HepG2 (cell line): ENCODE results near the gene DTYMK. TPM values are rescaled to one million over a fixed set of nuclear protein-coding genes. Genes with fewer than 3 reads are reported as not detected.

Experiments
- BHLHE40 ChIP-seq: IDR thresholded peaks from 2 replicates; pipeline ENCODE4 v1.6.1; 2011; ENCODE audit warnings: low read length, improper control_type of control experiment
- MXI1 ChIP-seq: IDR thresholded peaks from 3 replicates; pipeline ENCODE4 v1.6.1; 2012; ENCODE audit warnings: low read depth, low read length, inconsistent platforms, borderline replicate concordance
- PHF20 ChIP-seq: sonication (generic); formaldehyde crosslinking; IDR thresholded peaks from 2 replicates; pipeline ENCODE4 v1.5.0; 2020; ENCODE audit warnings: mild to moderate bottlenecking, missing genetic modification reagents
- RAD51 ChIP-seq: fragments of 450-650 bp; IDR thresholded peaks from 2 replicates; pipeline ENCODE4 v1.6.1; 2016; ENCODE audit warnings: borderline replicate concordance
- RBFOX2 ChIP-seq: fragments of 200-400 bp; formaldehyde crosslinking; IDR thresholded peaks from 2 replicates; pipeline ENCODE4 v1.6.1; 2017; ENCODE audit warnings: low read depth, mild to moderate bottlenecking, low read length
- SKI ChIP-seq: fragments of 450-650 bp; IDR thresholded peaks from one replicate; pipeline ENCODE4 v1.6.1; 2018; ENCODE audit warnings: mild to moderate bottlenecking; ENCODE audit not compliant: partially characterized antibody
- SP5 ChIP-seq: IDR thresholded peaks from 2 replicates; pipeline ENCODE4 v1.6.1; 2016; ENCODE audit warnings: low read depth, borderline replicate concordance
- TAF15 ChIP-seq: fragments of 200-400 bp; formaldehyde crosslinking; IDR thresholded peaks from one replicate; pipeline ENCODE4 v1.6.1; 2018; ENCODE audit warnings: mild to moderate bottlenecking, low read depth, low read length; ENCODE audit not compliant: poor library complexity, severe bottlenecking
- THAP11 ChIP-seq: IDR thresholded peaks from 2 replicates; pipeline ENCODE4 v1.6.1; 2016; ENCODE audit warnings: missing biosample characterization, missing genetic modification reagents
- ZNF12 ChIP-seq: sonication (generic); formaldehyde crosslinking; IDR thresholded peaks from 2 replicates; pipeline ENCODE4 v1.5.0; 2020; ENCODE audit warnings: missing genetic modification reagents
- ZNF709 ChIP-seq: sonication (generic); formaldehyde crosslinking; IDR thresholded peaks from 2 replicates; pipeline ENCODE4 v1.5.0; 2020; ENCODE audit warnings: mild to moderate bottlenecking, missing genetic modification reagents
- polyA plus RNA-seq, 8 experiments: library from polyadenylated mRNA; depleted of rRNA in 3 of 8; stranded (reverse) in 7 of 8; unstranded in 1 of 8; fragments of >200 nt; fragmentation: Illumina TruSeq in 4 of 8; extraction: Trizol in 4 of 8; gene quantifications; 2 replicates each; pipeline versions ENCODE4 v1.2.1 to v1.2.3, GENCODE V29; 2011 to 2016; ENCODE audit warnings: low read depth in 4 of 8, missing spikeins in 1 of 8, mixed read lengths in 1 of 8; ENCODE audit not compliant: insufficient read depth in 1 of 8
- total RNA-seq, 5 experiments: library from RNA; depleted of rRNA; stranded (reverse); fragments of >200 nt; fragmentation: Illumina TruSeq; extraction: Trizol; gene quantifications; 2 replicates each; pipeline ENCODE4 v1.2.3, GENCODE V29; 2016; ENCODE audit warnings: low read depth in 1 of 5
- TF ChIP-seq, protein P1 (sequence below): sonication (generic); formaldehyde crosslinking; IDR thresholded peaks from 2 replicates; pipeline ENCODE4 v1.4.0; 2020; ENCODE audit warnings: mild to moderate bottlenecking, missing genetic modification reagents
- TF ChIP-seq, protein P2 (sequence below): sonication (generic); formaldehyde crosslinking; IDR thresholded peaks from 2 replicates; pipeline ENCODE4 v1.4.0; 2020; ENCODE audit warnings: missing genetic modification reagents, mild to moderate bottlenecking, borderline replicate concordance
- TF ChIP-seq, protein P3 (sequence below): sonication (generic); formaldehyde crosslinking; conservative IDR thresholded peaks from 2 replicates; pipeline ENCODE4 v1.8.0; 2022; ENCODE audit warnings: mild to moderate bottlenecking, moderate library complexity, missing genetic modification reagents
- TF ChIP-seq, protein P4 (sequence below), 2 experiments: fragments of 450-650 bp in 1 of 2; sonication (generic) in 1 of 2; formaldehyde crosslinking; IDR thresholded peaks; 2 replicates each; pipeline versions ENCODE4 v1.5.0 to v1.8.0; 2020 to 2022; ENCODE audit warnings: mild to moderate bottlenecking in 1 of 2, missing genetic modification reagents in 1 of 2
- TF ChIP-seq, protein P5 (sequence below): sonication (generic); formaldehyde crosslinking; IDR thresholded peaks from 2 replicates; pipeline ENCODE4 v1.8.1; 2023; ENCODE audit warnings: mild to moderate bottlenecking, missing genetic modification reagents

DTYMK gene
- total and polyA plus RNA-seq, 2 of the 13 experiments (the other 11 are each of a cell fraction or from before 2014, with no cell fraction given), result 57.5 to 134 TPM

DNA sequence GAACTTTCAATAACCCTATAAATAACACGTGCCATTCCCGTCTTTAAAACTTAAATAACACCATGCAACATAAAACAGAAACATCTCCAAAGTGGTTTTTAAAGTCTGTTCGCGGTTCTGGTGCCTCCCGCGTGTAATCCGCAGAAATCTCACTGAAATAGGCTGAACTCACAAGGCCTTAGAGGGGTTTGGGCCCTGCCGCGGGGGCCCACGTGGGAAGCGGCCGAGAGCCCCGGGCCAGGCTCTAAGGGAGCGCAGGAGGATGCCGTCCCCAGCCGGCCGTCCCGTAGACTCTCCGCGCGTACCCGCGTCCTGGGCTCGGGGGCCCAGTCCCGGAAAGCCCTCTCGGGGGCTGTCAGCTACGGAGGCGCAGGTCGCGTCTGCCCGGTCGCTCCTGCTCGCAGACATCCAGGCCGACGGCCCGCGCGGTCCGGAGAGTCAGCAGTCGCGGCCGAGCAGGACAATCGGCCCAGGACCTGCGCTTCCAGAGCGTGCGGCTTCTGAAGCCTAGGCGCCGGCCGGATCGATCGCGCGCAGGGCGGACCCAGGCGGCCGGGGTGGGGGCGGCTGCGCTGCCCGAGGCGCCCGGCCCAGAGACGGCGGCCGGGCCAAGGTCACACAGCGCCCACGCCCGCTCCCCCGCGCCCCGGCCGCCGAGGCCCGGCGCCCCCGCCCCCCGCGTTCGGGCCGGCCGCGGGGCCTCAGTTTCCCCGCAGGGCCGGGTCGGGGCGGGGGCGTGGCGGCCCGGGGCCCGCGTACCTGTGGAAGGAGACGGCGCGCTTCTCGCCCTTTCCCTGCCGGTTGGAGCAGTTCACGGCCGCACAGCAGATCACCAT lies 50.2 kb downstream of the DTYMK start (continued):
- TF ChIP-seq RAD51 (no peak), MXI1 (peak; percentile 60; the same call in 2 of the 3 replicates), TAF15 (no peak), BHLHE40 (0 out of 2 replicates have a peak, but pooled peaks have one; percentile 6), RBFOX2 (peak; percentile 66), ZNF709 (peak; percentile 72; the same call in 1 of the 2 replicates), SP5 (no peak), ZNF12 (CRISPR knock-in tag) (peak; percentile 72), SKI (peak; percentile 65), THAP11 (no peak), PHF20 (CRISPR knock-in tag) (no peak; the same call in none of the 2 replicates)
- TF ChIP-seq, protein P1, sequence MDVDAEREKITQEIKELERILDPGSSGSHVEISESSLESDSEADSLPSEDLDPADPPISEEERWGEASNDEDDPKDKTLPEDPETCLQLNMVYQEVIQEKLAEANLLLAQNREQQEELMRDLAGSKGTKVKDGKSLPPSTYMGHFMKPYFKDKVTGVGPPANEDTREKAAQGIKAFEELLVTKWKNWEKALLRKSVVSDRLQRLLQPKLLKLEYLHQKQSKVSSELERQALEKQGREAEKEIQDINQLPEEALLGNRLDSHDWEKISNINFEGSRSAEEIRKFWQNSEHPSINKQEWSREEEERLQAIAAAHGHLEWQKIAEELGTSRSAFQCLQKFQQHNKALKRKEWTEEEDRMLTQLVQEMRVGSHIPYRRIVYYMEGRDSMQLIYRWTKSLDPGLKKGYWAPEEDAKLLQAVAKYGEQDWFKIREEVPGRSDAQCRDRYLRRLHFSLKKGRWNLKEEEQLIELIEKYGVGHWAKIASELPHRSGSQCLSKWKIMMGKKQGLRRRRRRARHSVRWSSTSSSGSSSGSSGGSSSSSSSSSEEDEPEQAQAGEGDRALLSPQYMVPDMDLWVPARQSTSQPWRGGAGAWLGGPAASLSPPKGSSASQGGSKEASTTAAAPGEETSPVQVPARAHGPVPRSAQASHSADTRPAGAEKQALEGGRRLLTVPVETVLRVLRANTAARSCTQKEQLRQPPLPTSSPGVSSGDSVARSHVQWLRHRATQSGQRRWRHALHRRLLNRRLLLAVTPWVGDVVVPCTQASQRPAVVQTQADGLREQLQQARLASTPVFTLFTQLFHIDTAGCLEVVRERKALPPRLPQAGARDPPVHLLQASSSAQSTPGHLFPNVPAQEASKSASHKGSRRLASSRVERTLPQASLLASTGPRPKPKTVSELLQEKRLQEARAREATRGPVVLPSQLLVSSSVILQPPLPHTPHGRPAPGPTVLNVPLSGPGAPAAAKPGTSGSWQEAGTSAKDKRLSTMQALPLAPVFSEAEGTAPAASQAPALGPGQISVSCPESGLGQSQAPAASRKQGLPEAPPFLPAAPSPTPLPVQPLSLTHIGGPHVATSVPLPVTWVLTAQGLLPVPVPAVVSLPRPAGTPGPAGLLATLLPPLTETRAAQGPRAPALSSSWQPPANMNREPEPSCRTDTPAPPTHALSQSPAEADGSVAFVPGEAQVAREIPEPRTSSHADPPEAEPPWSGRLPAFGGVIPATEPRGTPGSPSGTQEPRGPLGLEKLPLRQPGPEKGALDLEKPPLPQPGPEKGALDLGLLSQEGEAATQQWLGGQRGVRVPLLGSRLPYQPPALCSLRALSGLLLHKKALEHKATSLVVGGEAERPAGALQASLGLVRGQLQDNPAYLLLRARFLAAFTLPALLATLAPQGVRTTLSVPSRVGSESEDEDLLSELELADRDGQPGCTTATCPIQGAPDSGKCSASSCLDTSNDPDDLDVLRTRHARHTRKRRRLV (CRISPR knock-in tag), result no peak
- TF ChIP-seq, protein P2, sequence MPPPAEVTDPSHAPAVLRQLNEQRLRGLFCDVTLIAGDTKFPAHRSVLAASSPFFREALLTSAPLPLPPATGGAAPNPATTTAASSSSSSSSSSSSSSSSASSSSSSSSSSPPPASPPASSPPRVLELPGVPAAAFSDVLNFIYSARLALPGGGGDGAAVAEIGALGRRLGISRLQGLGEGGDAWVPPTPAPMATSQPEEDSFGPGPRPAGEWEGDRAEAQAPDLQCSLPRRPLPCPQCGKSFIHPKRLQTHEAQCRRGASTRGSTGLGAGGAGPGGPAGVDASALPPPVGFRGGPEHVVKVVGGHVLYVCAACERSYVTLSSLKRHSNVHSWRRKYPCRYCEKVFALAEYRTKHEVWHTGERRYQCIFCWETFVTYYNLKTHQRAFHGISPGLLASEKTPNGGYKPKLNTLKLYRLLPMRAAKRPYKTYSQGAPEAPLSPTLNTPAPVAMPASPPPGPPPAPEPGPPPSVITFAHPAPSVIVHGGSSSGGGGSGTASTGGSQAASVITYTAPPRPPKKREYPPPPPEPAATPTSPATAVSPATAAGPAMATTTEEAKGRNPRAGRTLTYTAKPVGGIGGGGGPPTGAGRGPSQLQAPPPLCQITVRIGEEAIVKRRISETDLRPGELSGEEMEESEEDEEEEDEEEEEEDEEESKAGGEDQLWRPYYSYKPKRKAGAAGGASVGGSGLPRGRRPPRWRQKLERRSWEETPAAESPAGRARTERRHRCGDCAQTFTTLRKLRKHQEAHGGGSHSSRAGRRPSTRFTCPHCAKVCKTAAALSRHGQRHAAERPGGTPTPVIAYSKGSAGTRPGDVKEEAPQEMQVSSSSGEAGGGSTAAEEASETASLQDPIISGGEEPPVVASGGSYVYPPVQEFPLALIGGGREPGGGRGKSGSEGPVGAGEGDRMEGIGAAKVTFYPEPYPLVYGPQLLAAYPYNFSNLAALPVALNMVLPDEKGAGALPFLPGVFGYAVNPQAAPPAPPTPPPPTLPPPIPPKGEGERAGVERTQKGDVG (CRISPR knock-in tag), result no peak
- TF ChIP-seq, protein P3, sequence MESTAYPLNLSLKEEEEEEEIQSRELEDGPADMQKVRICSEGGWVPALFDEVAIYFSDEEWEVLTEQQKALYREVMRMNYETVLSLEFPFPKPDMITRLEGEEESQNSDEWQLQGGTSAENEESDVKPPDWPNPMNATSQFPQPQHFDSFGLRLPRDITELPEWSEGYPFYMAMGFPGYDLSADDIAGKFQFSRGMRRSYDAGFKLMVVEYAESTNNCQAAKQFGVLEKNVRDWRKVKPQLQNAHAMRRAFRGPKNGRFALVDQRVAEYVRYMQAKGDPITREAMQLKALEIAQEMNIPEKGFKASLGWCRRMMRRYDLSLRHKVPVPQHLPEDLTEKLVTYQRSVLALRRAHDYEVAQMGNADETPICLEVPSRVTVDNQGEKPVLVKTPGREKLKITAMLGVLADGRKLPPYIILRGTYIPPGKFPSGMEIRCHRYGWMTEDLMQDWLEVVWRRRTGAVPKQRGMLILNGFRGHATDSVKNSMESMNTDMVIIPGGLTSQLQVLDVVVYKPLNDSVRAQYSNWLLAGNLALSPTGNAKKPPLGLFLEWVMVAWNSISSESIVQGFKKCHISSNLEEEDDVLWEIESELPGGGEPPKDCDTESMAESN (CRISPR knock-in tag), result peak; percentile 69
- TF ChIP-seq, protein P4, sequence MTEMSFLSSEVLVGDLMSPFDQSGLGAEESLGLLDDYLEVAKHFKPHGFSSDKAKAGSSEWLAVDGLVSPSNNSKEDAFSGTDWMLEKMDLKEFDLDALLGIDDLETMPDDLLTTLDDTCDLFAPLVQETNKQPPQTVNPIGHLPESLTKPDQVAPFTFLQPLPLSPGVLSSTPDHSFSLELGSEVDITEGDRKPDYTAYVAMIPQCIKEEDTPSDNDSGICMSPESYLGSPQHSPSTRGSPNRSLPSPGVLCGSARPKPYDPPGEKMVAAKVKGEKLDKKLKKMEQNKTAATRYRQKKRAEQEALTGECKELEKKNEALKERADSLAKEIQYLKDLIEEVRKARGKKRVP (CRISPR knock-in tag; IDR thresholded peaks at IDR 0.05), result 0 out of 4 replicates have a peak, but pooled peaks of 1 of the 2 experiments have one; percentile 40
- TF ChIP-seq, protein P5, sequence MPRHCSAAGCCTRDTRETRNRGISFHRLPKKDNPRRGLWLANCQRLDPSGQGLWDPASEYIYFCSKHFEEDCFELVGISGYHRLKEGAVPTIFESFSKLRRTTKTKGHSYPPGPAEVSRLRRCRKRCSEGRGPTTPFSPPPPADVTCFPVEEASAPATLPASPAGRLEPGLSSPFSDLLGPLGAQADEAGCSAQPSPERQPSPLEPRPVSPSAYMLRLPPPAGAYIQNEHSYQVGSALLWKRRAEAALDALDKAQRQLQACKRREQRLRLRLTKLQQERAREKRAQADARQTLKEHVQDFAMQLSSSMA (CRISPR knock-in tag), result peak; percentile 57; the same call in 1 of the 2 replicates
